Activated CD4-positive, alpha-beta T cell treated with anti-CD3 and anti-CD28 coated beads for 1 hour (primary cell): ENCODE results near the gene TSPAN18.

Experiments
- DNase-seq: peaks from one replicate; pipeline ENCODE4 v3.0.0-alpha.2; 2020

Gene TSPAN18

DNA sequence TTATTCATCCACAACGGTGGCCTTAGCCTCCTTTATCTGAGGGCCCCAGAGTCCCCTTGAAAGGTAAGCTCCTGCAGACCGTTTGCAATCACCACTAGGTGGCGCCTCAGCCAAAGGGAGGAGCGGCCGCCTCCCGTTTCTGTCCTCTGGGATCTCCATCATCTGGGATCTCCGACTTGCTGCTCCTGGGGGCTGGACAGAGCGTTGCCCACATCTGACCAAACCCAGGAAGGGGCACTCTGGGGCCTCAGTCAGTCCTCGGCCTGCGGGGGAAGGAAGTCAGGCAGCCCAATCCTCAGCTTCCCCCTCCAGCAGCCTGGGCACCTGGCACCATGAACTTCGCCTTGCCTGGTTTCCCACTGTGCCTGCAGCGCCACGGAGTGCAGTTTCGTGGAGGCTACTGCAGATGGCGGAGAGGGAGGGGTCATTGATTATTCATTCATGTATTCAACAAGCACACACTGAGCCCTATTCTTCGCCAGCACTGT lies 200.5 kb downstream of the TSPAN18 start:
- DNase-seq, result peak; percentile 36

DNA sequence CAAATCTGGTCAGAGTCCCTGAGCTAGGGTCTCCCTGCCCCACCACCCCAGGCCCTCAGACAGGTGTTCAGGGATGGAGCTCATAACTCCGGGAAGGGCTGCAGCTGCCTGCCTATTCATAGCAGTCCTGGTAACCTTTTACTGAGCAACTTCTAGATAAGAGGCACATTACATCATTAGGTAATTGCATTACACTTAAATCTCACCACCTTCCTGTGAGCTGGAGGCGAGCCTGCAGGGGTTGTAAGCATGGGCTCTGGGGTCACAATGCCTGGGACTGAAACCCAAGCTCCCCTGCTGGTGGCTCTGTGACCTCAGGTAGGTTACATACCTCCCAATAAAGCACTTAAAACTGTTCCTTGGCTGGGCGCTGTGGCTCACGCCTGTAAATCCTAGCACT lies 201.4 kb downstream of the TSPAN18 start:
- DNase-seq, result no peak

DNA sequence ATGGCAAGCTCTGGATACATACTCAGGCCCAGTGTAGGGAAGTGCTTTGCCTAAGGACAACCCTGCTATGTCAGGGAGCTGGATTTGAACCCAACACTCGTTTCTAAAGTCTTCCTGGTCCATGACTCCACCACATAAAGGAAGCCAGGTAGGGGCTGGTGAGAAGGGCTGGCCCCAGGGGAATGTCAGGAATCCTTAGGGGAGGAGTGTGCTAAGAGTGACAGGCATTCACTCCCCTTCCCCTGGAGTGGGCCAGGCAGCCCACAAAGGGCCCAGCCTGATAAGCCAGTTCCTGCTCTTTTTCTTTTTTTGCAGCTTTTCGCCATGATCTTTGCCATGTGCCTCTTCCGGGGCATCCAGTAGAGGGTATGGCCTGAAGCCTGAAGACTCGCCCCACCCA lies 202.1 kb downstream of the TSPAN18 start:
- no peak for DNase-seq

DNA sequence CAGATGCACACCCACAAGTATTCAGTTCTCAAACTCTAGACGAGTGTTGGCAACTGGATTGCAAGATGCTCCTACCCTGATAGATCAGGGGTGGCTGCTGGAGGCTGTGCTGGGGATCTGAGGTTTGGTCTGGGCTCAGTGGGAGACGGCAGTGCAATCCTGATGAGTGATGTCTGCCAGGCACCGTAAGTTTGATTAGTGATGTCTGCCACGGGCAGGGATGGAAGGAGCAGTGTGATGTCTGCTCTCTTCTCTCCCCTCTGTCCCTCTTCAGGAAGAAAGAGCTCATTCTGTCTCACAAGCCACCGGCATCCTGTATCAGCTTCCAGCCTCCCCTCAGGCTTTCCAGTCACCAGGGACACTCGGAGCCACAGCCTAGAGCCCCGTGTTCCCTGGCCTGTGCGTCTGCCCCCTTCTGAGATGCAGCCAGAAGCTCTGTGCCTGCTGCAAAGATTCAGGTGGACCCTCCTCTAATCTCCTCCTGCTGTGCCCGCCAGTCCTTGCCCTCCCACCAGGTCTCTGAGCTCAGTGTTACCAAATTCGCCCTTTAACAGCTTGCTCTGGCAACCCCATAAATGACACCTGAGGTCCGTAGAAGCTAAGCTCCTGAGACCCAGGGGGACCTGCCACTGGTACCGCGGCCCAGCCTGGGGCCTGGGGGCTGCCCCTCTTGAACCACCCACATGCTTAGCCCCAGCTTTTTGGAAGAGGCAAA lies 204.0 kb downstream of the TSPAN18 start:
- DNase-seq, result no peak

DNA sequence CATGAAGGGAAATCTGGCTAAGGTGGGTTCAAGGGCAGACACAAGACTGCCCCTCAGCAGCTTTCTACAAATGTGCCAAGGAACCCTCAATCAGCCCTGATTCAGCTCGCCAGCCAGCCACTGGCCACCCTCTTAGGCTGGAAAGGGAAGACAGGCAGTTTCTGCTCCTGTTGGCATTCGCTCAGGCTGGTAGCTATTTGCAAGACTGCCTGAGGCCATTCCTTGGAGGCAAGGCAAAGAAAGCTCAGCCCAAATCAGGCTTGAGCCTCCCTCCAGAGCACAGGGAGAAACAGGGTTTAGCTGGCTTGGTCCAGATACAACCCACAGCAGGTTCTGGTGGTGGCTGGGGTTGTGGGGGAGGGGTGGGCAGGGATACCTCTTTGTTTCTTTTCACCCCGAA lies 204.7 kb downstream of the TSPAN18 start:
- no peak for DNase-seq

DNA sequence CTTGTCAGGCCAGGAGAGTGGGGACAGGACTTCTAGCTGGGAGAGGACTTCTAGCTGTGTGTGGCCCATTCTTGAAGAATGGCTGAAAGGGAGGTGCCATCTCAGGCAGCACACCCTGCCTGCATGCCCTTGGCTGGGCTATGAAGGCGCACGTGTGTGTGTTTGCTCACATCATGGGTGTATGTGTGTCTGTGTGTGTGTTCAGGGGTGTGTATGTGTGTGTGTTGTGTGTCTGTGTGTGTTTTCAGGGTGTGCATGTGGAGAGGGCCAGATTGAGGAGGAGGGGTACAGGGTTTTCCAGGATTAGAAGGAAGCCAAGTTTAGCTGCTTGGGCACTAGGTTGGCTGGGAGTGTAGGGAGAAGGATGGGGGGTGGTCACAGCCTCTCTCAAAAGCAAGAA lies 207.3 kb downstream of the TSPAN18 start:
- no peak for DNase-seq

DNA sequence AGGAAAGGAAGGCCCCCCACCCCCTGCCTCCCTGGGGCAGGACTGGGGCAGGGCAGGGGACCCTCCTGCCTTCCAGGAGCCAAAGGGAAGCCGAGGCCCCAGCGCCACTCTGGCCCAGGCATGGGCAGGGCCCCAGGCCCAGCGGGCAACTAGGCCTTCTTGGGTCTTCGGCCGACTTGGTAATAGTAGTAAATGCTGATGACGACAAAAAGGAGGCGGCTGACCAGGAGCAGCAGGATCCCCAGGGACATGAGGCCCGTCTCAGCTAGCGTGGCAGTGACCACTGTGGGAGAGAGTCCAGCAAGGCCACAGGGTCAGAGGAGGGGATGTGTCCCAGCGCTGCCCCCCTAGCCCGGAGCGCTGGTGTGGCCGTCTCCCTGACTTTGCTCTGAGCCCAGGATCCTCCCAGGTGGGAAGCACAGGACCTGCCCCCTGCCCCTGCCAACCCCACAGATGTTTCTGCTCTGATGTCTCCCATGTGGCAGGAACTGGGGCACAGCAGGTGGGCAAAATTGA lies 208.0 kb downstream of the TSPAN18 start:
- no peak for DNase-seq

DNA sequence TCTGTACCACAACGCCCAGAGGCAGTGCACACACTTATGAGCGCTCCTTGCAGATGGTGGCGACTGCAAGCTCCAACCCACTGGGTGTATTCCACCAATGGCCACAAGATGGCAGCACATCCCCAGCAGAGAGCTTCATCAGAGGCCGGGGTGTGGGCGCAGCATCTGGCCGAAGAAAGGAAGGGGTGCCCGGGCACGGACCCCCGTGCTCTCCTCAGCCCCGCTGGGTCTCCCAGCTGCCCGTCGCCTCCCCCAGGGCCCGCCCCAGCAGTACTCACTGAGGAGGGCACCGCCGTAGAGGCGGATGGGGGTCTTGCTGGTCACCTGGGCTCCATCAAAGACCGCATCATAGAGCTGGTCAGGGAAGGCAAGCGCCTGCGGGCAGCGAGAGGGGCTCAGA lies 209.8 kb downstream of the TSPAN18 start:
- peak; percentile 75 for DNase-seq

DNA sequence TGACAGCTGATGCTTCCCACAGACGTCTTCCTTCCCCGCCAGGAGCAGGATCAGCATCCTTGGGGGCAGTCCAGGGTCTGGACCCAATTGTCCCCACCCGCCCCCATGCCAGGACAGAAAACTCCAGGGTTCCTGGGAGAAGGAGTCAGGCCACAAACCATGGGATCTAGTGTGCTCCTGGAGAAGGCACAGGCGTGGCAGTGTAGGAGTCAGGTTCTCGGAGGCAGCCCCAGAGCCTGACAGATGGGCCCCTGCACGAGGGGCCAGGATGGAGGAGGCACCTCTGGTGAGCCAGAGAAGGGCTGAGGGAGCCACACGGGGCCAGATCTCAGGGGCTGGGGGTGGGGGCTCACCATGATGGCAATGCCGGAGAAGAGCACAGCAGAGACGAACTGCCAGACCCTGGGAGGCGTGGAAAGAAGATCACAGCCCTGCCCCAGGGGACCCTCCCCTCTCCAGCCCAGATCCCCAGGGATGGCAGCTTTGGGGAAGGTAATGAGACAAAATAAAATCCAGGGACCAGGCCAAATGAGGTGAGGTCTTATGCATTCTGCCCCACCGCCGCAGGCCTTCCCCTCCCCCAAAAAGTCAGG lies 210.3 kb downstream of the TSPAN18 start:
- no peak for DNase-seq

DNA sequence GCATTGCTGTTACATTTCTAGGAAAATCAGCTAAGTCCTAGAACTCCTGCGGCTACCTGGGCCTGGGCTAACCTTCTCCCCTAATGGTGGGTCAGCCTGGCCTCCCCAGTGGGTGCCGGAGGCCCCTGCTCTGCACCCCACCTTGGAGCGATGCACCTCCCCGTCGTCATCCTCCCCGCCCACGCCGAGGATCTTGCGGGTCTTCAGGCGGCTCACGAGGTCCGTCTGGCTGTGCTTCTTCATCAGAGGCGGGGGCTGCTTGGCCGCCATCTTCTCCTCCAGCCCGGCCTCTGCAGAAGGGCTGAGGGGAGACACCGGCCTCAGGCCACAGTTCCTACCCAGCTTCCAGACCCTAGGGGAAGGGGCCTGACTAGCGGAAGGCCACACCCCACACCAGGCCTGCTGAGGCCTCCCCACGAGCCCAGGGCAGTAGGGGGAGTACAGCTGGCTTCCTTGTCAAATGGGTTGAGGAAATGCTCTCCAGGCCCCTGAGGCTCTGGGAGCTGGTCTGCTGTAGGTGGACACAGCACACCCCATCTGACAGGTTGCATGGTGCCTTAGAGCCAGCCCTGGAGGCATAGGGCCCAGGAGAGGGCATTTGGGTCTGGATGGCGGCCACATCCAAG lies 211.4 kb downstream of the TSPAN18 start:
- DNase-seq, result no peak

DNA sequence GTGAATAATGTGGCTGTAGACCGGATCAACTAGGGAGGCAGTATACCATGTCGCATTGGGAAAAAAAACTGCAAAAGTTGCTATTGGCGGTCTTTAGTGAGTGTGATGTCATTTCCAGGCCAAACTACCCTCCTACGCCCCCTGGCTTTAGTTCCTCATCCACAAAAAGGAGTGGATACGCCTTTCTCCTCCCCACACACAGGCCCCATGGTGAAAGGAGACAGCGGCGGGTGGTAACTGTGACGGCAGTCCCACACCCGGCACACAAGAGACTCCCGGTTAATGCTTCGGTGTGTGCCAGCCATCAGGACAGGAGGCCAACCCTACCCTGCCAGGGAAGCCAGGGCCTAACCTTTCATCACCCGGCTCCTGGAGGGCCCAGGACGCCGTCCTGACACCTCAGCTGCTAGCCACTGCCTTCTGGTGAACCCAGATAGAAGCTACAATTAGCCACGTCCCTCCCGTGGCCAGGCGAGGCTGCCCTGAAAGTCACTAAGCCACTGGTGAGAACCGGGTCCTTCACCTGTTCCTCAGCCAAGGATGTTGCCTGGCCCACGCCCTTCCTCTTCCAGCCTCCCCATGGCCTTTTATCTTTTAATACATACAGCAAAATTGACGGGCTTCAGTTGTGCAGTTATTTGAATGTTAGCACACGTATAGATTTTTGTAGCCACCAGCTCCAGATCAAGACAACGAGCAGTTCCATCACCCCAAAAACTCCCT lies 213.1 kb downstream of the TSPAN18 start:
- no peak for DNase-seq

DNA sequence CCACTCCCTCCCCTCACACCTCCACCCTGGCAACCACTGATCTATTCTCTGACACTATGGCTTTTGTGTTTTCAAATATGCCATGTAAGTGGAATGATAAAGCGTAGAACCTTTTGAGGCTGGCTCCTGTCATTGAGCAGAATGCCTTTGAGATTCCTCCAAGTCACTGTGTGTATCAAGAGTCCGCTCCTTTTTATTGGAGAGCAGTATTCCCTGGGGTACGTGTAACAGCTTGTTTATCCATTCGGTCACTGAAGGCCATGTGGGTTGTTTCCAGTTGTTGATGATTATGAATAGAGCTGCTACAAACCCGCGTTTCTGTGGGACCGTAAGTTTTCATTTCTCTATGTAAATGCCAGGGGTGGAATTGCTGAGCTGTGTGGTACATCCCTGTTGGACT lies 213.6 kb downstream of the TSPAN18 start:
- no peak for DNase-seq

DNA sequence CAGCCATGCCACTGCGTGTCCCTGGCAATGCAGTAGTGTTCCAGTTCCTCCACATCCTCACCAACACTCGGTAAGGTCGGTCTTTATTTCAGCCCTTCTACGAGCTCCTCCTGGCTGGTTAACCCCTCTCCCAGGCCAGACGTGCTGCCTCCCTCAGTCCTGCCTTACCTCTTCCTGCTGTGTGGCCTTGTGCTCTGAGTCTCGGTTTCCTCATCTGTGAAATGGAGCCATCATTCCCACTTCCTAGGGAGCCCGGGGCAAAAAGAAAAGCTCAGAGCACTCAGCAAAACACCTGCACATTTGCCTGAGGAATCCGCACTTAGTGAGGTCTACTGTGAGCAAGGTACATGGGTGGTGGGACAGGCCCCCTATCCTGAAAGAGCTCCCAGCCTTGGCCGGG lies 214.1 kb downstream of the TSPAN18 start:
- DNase-seq, result no peak

DNA sequence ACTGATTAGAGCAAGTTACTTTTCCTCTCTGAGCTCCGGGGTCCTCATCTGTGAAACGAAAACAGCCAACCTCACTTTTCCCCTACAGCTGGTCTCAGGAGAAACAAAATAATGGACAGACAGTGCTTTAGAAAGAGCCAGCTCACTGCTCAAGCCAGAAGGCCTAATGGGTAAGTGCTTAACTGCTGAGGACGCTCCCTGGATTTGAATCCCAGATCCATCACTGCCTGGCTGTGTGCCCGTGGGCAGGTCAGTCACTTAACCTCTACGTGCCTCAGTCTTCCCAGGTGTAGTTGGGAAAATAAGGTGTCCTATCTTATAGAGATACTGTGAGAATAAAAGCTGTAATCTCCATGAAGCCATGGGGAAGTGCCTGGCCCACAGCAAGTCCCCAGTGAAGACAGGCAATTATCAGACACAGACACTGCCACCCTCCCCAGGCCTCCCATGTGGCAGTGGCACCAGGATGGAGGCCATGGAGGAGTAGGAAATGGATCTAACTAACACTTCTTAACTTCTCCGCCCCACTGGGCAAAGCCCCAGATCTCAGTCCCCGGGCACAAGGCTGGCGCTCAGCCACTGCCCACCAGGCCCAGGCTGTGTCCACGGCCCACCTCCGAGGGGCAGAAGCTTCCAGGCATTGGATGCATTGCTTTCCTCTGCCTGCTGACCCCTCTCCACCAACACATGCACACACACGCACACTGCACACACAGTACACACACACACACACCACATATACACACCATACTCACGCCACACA lies 214.7 kb downstream of the TSPAN18 start:
- DNase-seq, result no peak

DNA sequence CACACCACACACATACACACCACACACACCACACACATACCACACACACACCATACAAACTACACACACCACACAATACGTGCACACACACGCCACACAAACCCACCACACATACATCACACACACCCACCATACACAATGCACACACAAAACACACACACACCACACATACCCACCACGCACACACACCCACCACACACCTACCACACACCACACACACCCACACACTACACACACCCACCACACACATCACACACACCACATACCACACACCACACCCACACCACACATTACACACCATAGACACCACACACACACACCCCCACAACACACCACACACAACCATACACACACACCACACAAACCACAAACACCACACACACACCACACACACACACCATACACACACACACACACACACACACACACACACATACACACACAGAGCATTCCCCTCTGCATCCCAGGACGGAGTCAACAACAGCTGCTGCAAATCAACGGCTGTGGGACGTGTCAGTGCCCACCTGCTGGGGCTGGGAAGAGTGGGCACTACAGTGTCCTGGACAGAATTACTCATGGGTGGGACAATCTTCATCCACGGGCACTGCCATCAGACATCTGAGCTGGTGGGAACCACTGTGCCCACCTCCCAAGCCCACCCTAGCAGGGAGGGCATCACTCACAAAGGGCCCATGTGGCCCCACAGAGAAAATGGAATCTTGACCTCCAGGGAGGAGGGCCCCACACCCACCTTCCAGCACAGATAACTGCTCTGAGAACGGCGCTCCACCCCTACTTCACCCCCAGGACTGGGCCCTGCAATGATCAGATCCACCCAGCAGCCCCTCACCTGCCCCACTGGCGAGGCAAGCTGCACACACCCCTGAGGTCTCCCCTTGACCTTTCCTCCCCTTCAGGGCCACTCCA lies 215.5 kb downstream of the TSPAN18 start:
- no peak for DNase-seq

DNA sequence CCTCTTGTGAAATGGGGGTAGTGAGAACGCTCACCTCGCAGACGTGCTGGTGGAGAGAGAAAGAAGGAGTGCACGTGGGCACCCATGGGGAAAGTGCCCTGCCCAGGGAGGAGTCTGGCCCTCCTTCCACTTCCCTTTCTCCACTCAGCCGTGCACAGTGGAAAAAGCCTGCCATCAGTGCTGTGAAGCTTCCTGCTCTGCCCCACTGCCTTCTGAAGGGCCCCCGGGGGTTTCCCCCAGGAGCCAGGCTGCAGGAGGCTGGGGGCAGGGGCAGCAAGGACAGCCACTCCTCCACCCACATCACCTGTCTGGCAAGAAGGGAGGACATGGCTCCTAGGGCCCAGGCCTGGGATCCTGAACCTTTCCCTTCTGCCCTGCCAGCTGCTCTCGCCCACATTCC lies 216.4 kb downstream of the TSPAN18 start:
- peak; percentile 19 for DNase-seq

DNA sequence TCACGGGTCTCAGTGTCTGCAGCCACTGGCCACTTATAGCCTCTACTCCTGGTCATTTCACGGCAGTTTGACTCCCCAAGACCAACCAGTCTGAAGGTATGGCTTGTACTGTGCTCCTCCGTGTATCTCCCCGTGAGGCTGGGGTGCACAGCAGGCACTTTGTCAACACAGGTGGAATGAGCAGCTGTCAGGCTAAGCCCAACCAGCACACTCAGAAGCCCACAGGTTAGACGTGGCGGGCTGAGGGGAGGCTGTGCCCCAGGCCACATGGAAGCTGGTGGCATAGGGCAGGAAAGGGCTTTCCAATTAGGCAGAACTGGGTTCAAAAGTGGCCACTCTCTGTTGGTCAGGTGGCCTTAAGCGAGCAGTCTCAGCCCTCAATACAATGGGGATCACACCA lies 216.9 kb downstream of the TSPAN18 start:
- DNase-seq, result no peak

DNA sequence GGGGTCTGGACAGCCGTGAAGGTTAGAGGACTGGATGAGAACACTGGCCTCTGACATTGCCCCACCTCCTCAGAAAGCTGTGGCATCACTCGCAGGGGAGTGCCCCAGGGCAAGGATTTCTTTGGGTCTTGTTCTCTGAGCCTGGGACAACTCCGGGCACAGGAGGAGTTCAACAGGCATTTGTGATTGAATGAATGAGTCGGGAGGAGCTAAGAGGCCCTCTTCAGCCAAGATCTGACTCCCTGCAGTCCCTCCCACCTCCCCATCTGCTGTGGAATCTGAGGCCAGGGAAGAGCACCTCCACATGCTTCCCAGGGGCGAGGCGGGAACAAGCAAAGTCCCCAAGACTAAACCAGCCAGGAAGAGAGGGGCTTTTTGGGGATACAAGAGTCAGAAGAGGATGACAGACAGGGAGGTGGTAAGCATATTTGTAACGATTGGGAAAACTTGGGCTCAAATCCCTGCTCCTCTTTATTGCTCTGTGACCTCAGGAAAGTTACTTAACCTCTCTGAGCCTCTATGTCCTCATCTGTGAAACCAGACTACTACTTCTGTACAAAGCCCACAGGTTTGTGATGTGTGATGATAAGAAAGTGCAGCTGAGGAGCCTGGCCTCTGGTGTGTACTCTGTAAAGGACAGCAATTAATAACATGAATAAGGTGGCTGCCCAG lies 217.6 kb downstream of the TSPAN18 start:
- DNase-seq, result no peak

DNA sequence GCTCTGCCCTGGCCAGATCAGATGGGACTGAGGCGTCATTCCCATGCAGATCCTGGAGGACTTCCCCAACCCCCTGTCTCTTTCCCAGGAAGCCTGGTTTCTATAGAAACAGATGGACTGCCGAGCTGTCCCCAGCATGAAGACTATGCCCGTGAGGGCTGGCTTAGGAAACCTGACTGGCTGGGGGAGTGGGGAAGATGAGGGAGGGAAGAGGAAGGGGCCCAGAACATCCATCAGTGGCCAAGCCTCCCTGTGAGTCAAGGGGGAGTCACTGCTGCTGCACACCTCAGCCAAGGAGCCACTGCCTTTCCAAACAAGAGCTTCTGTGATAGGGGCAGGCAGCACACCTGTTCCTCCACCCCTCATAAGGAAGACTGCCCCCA lies 218.1 kb downstream of the TSPAN18 start:
- DNase-seq, result no peak

DNA sequence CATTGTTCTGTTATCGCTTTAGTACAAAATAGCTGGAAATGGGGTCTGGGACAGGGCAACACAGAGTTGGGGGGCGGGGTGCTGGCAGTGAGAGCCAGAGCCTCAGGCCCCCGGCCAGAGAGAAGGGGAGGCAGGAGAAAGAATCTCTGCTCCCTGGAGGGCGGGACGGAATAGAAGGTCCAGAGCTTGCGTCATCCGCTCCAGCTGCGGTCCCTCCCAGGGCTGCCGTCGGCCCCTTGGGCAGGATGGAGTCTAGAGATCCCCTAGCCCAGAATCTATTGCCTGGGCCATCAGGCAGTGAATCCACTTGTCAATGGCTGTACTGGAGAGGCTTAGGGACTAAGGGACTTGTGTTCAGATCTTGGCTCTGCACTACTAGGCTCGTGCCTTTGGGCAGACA lies 218.9 kb downstream of the TSPAN18 start:
- no peak for DNase-seq

DNA sequence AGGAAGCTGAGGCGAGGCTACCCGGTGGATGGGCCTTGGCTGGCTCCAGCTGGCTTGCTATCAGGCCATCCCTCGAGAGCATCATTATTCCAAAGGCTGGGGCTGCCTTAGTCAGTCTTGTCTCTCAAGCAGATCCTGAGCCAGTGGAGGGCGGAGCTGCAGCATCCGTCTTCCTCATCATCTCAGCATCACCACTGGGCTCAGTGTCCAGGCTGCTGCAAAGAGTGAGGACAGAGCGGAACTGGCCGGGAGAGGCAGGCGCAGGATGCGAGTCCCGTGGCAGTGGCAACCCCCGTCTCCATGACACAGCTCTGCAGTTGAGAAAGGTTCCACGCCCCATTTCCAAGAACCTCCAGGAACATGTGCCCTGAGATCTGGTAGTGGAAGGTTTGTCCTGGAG lies 219.5 kb downstream of the TSPAN18 start:
- DNase-seq, result no peak
